ENCODE measurements around the gene C9orf85. TPM values are rescaled to one million over a fixed set of nuclear protein-coding genes. Genes with fewer than 3 reads are reported as not detected.

C9orf85 gene
- total RNA-seq, 2 donors from 2014 or later, result 20.1 to 21.4 TPM

GRCh38 chr9:71920456-71921189, 9.2 kb downstream of the C9orf85 start:
- Histone ChIP-seq H3K4me1 (replicated peaks) (no peaks in the 10 kb centered on the region), H3K36me3 (no peaks in the 10 kb centered on the region), H3K9me3 (no peaks in the 10 kb centered on the region), H3K27ac (no peak overlapping the region), H3K4me3 (no peak overlapping the region), H3K27me3 (replicated peaks; ENCODE audit: insufficient read depth) (no peaks in the 10 kb centered on the region)
- no peak for DNase-seq (ENCODE audit: low spot score)
- no peak for TF ChIP-seq POLR2AphosphoS5 (IDR thresholded peaks at IDR 0.05)
- no peak for TF ChIP-seq CTCF (IDR thresholded peaks at IDR 0.05)
- TF ChIP-seq POLR2A (IDR thresholded peaks at IDR 0.05), result no peak
- intact Hi-C loops (cut with DNase I), result no loop called here
- WGBS, result 81% methylated on average over 1 of the region's 1 CpG

- Histone ChIP-seq H3K9me3 (no peaks in the 10 kb centered on the region), H3K27me3 (replicated peaks; ENCODE audit: insufficient read depth) (no peaks in the 10 kb centered on the region), H3K27ac (no peak overlapping the region), H3K4me3 (no peak overlapping the region), H3K36me3 (no peaks in the 10 kb centered on the region), H3K4me1 (replicated peaks) (no peaks in the 10 kb centered on the region)
- intact Hi-C loops (cut with DNase I), result no loop called here
- no peak for DNase-seq (ENCODE audit: low spot score)
- no peak for TF ChIP-seq POLR2AphosphoS5 (IDR thresholded peaks at IDR 0.05)
Measured at GRCh38 chr9:71921190-71921814, 9.9 kb downstream of the C9orf85 start.

GRCh38 chr9:71924576-71924975, 13.1 kb downstream of the C9orf85 start:
- Histone ChIP-seq H3K4me3 (no peak overlapping the region), H3K36me3 (no peaks in the 10 kb centered on the region), H3K27me3 (replicated peaks; ENCODE audit: insufficient read depth) (no peaks in the 10 kb centered on the region), H3K27ac (no peak overlapping the region), H3K9me3 (no peaks in the 10 kb centered on the region), H3K4me1 (replicated peaks) (no peaks in the 10 kb centered on the region)
- TF ChIP-seq POLR2A (IDR thresholded peaks at IDR 0.05), result no peak
- TF ChIP-seq POLR2AphosphoS5 (IDR thresholded peaks at IDR 0.05), result no peak
- no peak for TF ChIP-seq CTCF (IDR thresholded peaks at IDR 0.05)
- no peak for DNase-seq (ENCODE audit: low spot score)
- intact Hi-C loops (cut with DNase I), result no loop called here

- TF ChIP-seq CTCF (IDR thresholded peaks at IDR 0.05) (no peak), POLR2A (IDR thresholded peaks at IDR 0.05) (no peak), POLR2AphosphoS5 (IDR thresholded peaks at IDR 0.05) (no peak)
- no peak overlapping the region for H3K4me3 ChIP-seq
- H3K27ac ChIP-seq, result no peak overlapping the region
- no peak for DNase-seq (ENCODE audit: low spot score)
- H3K36me3 ChIP-seq, result no peaks in the 10 kb centered on the region
- no peaks in the 10 kb centered on the region for H3K27me3 ChIP-seq (replicated peaks; ENCODE audit: insufficient read depth)
- intact Hi-C loops (cut with DNase I), result no loop called here
- H3K4me1 ChIP-seq (replicated peaks), result no peaks in the 10 kb centered on the region
- no peaks in the 10 kb centered on the region for H3K9me3 ChIP-seq
Measured at GRCh38 chr9:71925834-71926233, 14.4 kb downstream of the C9orf85 start.

GRCh38 chr9:71928376-71928775, 16.9 kb downstream of the C9orf85 start:
- intact Hi-C loops (cut with DNase I), result no loop called here
- 82% methylated on average over 1 of the region's 1 CpG for WGBS
- no peak overlapping the region for H3K4me3 ChIP-seq
- no peaks in the 10 kb centered on the region for H3K9me3 ChIP-seq
- no peaks in the 10 kb centered on the region for H3K4me1 ChIP-seq (replicated peaks)
- H3K36me3 ChIP-seq, result no peaks in the 10 kb centered on the region
- peak overlapping the region; percentile 7 to 50 for H3K27ac ChIP-seq
- TF ChIP-seq POLR2AphosphoS5 (IDR thresholded peaks at IDR 0.05) (no peak), CTCF (IDR thresholded peaks at IDR 0.05) (no peak), POLR2A (IDR thresholded peaks at IDR 0.05) (no peak)
- no peaks in the 10 kb centered on the region for H3K27me3 ChIP-seq (replicated peaks; ENCODE audit: insufficient read depth)
- no peak for DNase-seq (ENCODE audit: low spot score)
